PFSK-1 (cell line): ENCODE data around the gene AVP.
A peak's percentile ranks its signal among the peaks of the same experiment; 100 is the strongest.

Experiments used
- FOXP2 ChIP-seq: optimal IDR thresholded peaks from 2 replicates; pipeline ENCODE3; 2011; ENCODE audit warnings: borderline replicate concordance, control low read depth, inconsistent platforms; ENCODE audit not compliant: insufficient read depth; ENCODE audit errors: extremely low read length, extremely low read depth
- POLR2AphosphoS5 ChIP-seq: IDR thresholded peaks from 2 replicates; pipeline ENCODE4 v1.6.1; 2012; ENCODE audit warnings: low read depth, mild to moderate bottlenecking, control low read depth, low read length, moderate library complexity
- REST ChIP-seq, 2 experiments: IDR thresholded peaks; 2 replicates each; pipeline versions ENCODE4 v1.6.1 to v1.8.0; 2011 to 2012; ENCODE audit warnings: low read depth in 2 of 2, low read length in 2 of 2, control low read depth in 1 of 2, inconsistent platforms in 1 of 2, mild to moderate bottlenecking in 1 of 2, moderate library complexity in 1 of 2; ENCODE audit not compliant: insufficient read depth in 1 of 2
- SIN3A ChIP-seq: IDR thresholded peaks from 2 replicates; pipeline ENCODE4 v1.6.1; 2012; ENCODE audit warnings: mild to moderate bottlenecking, low read length, moderate library complexity, borderline replicate concordance; ENCODE audit not compliant: insufficient read depth
- TAF1 ChIP-seq: IDR thresholded peaks from 2 replicates; pipeline ENCODE4 v1.6.1; 2012; ENCODE audit warnings: low read length, control low read depth, borderline replicate concordance; ENCODE audit not compliant: insufficient read depth

AVP gene

GRCh38 chr20:3046677-3047462, 37.7 kb downstream of the AVP start:
- TF ChIP-seq REST (IDR thresholded peaks at IDR 0.05; ENCODE audit: insufficient read depth in 1 of 2, low read depth in 2 of 2, low read length in 2 of 2) (no peak), SIN3A (no peak), TAF1 (no peak), POLR2AphosphoS5 (no peak), FOXP2 (no peak)

- TF ChIP-seq REST (IDR thresholded peaks at IDR 0.05; ENCODE audit: insufficient read depth in 1 of 2, low read depth in 2 of 2, low read length in 2 of 2) (0 out of 4 replicates have a peak, but pooled peaks of 1 of the 2 experiments have one; percentile 7), FOXP2 (peak; percentile 89), POLR2AphosphoS5 (peak; percentile 72), TAF1 (peak; percentile 70; the same call in 1 of the 2 replicates), SIN3A (peak; percentile 48; the same call in 1 of the 2 replicates)
Observed at GRCh38 chr20:3045816-3046676, 38.5 kb downstream of the AVP start, which contains the start of gene MRPS26. Gene MRPS26 (plus strand): TSS chr20:3046052. CDS start chr20:3046069, 17 bp downstream.

- TF ChIP-seq FOXP2 (no peak), REST (IDR thresholded peaks at IDR 0.05; ENCODE audit: insufficient read depth in 1 of 2, low read depth in 2 of 2, low read length in 2 of 2) (no peak), SIN3A (no peak), POLR2AphosphoS5 (no peak), TAF1 (no peak)
Observed at GRCh38 chr20:3045042-3045815, 39.3 kb downstream of the AVP start.

- TF ChIP-seq TAF1 = no peak
- no peak for TF ChIP-seq SIN3A
Observed at GRCh38 chr20:3044336-3044965, 40.1 kb downstream of the AVP start.
